Activated CD4-positive, alpha-beta T cell treated with anti-CD3 and anti-CD28 coated beads for 48 hours (primary cell): ENCODE data around the gene DDX52.
"Not testable (repeated sequence)": the region's sequence is repeated elsewhere in the genome, so short reads cannot be mapped to it uniquely, and the experiment has no call there.

Experiments
- DNase-seq: peaks from one replicate; pipeline ENCODE4 v3.0.0-alpha.2; 2020

DDX52 gene

GRCh38 chr17:37650419-37651003 lies 7.3 kb upstream of the DDX52 start:
- DNase-seq = peak; percentile 8

- no peak for DNase-seq
These were observed 5.3 kb upstream of the DDX52 start for GRCh38 chr17:37648555-37648954.

DNA sequence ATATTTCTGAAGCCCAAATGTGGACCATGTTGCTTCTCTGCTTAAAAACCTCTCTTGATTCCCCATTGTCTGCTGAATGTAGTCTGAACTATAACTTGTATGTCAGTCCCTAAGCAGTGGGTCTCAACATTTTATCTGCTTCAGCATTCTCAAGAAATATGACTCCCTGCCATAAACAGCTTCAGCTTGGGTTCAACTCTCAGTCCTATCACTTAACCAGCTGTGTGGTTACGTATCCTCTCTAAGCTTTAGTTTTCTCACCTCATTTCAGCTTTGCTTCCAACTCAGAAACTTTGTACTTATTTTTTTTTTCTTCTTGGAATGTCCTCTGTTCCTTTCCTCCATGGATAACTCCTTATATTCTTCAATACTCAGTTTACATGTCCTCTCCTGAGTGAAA lies 4.6 kb upstream of the DDX52 start:
- DNase-seq = no peak

DNA sequence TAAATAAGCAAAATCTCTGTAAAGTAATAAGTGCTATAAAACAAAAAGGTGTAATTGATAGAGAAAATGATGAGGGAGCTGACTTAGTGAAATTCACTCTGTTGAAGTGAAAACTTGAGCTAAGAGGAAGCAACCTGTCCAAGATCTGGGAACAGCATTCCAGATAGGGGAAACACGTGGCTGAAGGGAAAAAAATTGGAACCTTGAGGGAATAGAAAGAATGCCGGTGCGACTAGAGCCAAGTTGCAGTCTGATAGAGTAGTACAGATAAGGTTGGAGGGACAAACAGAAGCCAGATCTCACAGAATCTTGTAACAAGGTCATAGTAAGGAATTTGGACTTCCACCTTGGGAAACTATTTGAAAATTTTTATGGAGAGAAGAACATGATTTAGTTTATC lies 623 bp upstream of the DDX52 start:
- no peak for DNase-seq

DNA sequence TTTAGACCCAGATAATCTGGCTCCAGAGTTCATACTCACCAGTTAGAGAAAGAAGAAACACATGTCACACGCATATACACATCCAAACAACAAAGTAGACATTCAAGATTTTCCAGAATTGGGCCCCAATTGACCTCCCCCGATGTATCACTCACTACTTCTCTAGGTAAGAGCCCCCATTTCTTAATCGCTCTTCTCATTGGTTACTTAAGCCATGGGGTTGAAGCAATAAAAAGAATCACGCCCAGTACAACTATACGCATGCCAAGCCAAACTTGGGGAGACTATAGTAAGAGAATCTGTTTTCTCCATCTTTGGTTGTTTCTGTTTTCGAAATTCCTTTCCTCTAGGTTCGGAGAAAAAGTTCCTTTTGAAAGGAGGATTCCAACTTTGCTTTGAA lies 565 bp downstream of the DDX52 start:
- DNase-seq = no peak

GRCh38 chr17:37640015-37640414 lies 3.2 kb downstream of the DDX52 start:
- no peak for DNase-seq

DNA sequence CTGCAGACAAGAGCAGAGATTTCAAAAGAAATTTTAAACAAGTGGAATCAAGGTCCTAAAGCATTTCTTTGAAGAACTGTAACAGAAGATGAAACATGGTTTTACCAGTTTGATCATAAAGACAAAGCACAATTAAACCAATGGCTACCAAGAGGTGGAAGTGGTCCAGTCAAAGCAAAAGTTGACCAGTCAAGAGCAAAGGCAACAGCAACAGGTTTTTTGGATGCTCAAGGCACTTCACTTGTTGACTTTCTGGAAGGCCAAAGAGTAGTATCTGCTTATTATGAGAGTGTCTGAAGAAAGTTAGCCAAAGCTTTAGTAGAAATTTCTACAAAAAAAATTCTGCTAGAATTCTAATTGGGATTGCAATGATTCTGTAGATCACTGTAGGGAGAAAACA lies 5.3 kb downstream of the DDX52 start:
- no peak for DNase-seq

DNA sequence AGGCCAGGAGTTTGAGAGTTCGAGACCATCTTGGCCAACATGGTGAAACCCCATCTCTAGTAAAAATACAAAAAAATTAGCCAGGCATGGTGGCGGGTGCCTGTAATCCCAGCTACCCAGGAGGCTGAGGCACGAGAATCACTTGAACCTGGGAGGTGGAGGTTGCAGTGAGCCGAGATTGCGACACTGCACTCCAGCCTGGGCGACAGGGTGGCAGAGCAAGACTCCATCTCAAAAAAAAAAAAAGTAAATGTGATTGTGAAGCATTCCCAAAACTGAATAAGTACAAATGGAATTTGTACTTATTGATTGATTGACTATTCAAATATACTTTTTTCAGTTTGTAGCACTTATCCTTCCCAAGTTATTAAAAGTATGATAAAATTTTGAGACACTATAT lies 26.8 kb downstream of the DDX52 start:
- not testable (repeated sequence) for DNase-seq

DNA sequence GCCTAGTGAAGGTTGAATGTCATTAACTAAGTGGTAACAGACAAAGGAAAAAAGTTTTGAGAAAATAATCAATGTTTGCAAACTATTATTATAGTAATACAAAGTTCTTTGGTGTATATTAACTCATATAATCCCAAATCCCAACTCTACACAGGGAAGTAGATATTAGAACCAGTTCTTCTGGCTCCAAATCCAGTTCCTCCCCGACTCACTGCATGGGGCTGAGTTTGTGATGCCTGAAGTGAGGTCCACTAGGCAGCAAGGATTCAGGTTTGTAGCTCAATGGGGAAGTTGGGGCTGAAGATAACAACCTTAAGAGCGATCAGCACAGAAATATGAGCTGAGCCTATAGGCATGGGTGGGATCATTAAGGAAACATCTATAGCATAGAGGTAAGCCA lies 28.4 kb downstream of the DDX52 start:
- no peak for DNase-seq

DNA sequence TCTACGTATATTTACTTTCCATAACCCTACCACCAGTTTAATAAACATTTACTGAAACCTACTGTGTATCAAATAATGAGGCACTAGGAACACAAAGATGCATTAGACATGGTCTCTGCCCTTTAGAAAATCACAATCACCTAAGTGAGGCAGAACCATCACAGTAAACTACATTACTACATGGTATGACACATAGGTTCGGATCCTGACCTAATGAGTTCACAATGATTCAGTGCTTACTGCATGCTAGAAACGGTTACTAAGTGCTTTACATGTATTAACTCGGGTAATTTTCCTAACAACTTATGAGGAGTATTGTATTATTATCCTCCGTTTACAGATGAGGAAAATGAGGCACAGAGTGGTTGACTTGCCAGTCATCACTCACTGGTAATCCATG lies 28.9 kb downstream of the DDX52 start:
- no peak for DNase-seq

GRCh38 chr17:37610971-37611370 lies 32.3 kb downstream of the DDX52 start:
- no peak for DNase-seq

DNA sequence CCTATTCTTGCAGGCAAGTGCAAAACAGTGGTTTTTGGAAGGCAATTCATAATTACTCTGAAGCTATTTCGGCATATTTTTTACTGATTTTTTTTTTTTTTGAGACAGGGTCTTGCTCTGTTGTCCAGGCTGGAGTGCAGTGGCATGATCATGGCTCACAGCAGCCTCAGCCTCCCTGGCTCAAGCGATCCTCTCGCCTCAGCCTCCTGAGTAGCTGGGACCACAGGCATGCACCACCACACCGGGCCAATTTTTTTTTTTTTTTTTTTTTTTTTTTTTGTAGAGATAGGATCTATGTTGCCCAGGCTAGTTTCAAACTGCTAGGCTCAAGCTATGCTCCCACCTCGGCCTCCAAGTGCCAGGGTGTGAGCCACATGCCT lies 33.2 kb downstream of the DDX52 start:
- not testable (repeated sequence) for DNase-seq

- peak; percentile 94 for DNase-seq
These were observed 33.8 kb downstream of the DDX52 start, which contains the start of gene SYNRG for GRCh38 chr17:37609170-37610040. Gene SYNRG, minus strand, starts transcription at chr17:37609418. Its CDS starts 63 bp downstream, at chr17:37609355.

- no peak for DNase-seq
These were observed 34.7 kb downstream of the DDX52 start for GRCh38 chr17:37608351-37609169.

- DNase-seq = peak; percentile 21
These were observed 35.5 kb downstream of the DDX52 start for GRCh38 chr17:37607637-37608331.

- DNase-seq = peak; percentile 49
These were observed 37.3 kb downstream of the DDX52 start for GRCh38 chr17:37605813-37606505.

DNA sequence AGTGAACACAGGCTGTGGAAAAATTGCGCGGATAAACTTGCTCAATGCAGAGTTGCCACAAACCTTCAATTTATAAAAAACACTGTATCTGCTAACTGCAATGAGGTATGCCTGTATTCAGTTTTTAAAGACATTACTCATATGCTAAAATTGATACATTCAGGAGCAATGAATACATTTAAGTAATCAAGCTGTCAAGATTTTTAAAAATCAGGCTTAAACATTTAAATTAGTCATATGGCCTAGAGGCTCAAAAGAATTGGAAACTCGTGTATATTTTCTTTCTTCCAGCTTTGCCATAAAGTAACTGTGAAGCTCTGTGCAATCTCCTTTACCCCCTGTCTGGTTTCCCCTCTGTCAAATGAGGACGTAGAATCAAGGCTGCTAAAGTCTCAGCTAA lies 38.2 kb downstream of the DDX52 start:
- no peak for DNase-seq

GRCh38 chr17:37604556-37604955 lies 38.7 kb downstream of the DDX52 start:
- DNase-seq = no peak

DNA sequence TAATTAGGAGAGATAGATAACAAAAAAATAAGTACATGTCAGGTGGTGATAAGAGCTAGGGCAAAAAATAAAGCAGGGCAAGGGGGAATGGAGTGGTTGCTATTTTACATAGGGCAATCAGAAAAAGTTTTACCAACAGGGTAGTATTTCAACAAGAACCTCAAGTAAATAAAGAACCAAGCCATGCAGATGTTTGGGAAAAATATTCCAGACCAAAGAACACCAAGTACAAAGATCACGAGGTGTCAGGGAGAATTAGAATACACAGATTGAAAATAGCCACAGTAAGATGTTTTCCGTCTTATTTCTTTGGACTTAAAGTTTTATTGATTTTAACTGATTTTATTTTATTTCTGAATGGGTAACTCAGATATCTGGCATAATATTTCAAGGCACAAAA lies 45.1 kb downstream of the DDX52 start:
- no peak for DNase-seq

GRCh38 chr17:37592291-37592690 lies 51.0 kb downstream of the DDX52 start:
- no peak for DNase-seq

DNA sequence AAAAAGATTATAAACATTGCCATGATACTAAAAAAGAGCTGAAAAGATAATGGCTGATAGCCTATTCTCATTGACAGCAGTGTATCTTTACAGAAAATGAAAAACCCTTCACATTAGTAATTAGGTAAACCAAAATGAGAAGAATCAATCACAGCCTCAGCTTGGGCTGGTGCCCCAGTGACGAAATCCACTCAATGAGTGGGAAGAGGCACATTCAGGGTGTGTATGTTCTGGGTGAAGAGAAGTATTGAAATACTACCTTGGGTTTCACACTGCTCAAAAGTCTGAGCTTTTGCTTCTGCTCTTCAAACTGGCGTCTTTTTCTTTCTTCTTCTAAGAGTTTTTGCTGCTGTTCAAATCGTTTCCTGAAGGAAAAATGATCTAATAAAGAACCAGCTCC lies 58.2 kb downstream of the DDX52 start:
- no peak for DNase-seq

- DNase-seq = no peak
These were observed 67.0 kb downstream of the DDX52 start for GRCh38 chr17:37576281-37576680.
